ENCODE measurements around the gene PDLIM4.

PDLIM4 gene

GRCh38 chr5:132254321-132254977 is 3.0 kb upstream of the PDLIM4 start:
- no peak for DNase-seq
- Mint-ChIP-seq H3K27ac (no peak overlapping the region), H3K4me1 (ENCODE audit: low read depth) (peaks cover 3% of the 10 kb centered on the region), H3K9me3 (no peaks in the 10 kb centered on the region), H3K27me3 (peaks cover 27% of the 10 kb centered on the region), H3K36me3 (ENCODE audit: low read depth) (no peaks in the 10 kb centered on the region), H3K4me3 (no peak overlapping the region)

GRCh38 chr5:132256086-132256782 is 1.3 kb upstream of the PDLIM4 start:
- H3K4me1 Mint-ChIP-seq (ENCODE audit: low read depth): peaks cover 21% of the 10 kb centered on the region
- H3K4me3 Mint-ChIP-seq: no peak overlapping the region
- DNase-seq: peak; percentile 29
- no peaks in the 10 kb centered on the region for H3K36me3 Mint-ChIP-seq (ENCODE audit: low read depth)
- H3K27me3 Mint-ChIP-seq: peaks cover 27% of the 10 kb centered on the region
- H3K9me3 Mint-ChIP-seq: no peaks in the 10 kb centered on the region
- H3K27ac Mint-ChIP-seq: no peak overlapping the region

- no peak for DNase-seq
- Mint-ChIP-seq H3K36me3 (ENCODE audit: low read depth) (no peaks in the 10 kb centered on the region), H3K9me3 (no peaks in the 10 kb centered on the region), H3K4me1 (ENCODE audit: low read depth) (peaks cover 26% of the 10 kb centered on the region), H3K27ac (no peak overlapping the region), H3K4me3 (no peak overlapping the region), H3K27me3 (peaks cover 27% of the 10 kb centered on the region)
Measured at GRCh38 chr5:132256783-132257130, 739 bp upstream of the PDLIM4 start.

GRCh38 chr5:132258102-132259068 is 889 bp downstream of the PDLIM4 start:
- peaks cover 39% of the 10 kb centered on the region for H3K4me1 Mint-ChIP-seq (ENCODE audit: low read depth)
- H3K4me3 Mint-ChIP-seq: no peak overlapping the region
- no peaks in the 10 kb centered on the region for H3K9me3 Mint-ChIP-seq
- H3K36me3 Mint-ChIP-seq (ENCODE audit: low read depth): no peaks in the 10 kb centered on the region
- peak; percentile 31 for DNase-seq
- H3K27ac Mint-ChIP-seq: no peak overlapping the region
- H3K27me3 Mint-ChIP-seq: peaks cover 27% of the 10 kb centered on the region

- no peak overlapping the region for H3K4me3 Mint-ChIP-seq
- no peak for DNase-seq
- no peaks in the 10 kb centered on the region for H3K9me3 Mint-ChIP-seq
- no peaks in the 10 kb centered on the region for H3K36me3 Mint-ChIP-seq (ENCODE audit: low read depth)
- H3K4me1 Mint-ChIP-seq (ENCODE audit: low read depth): peaks cover 47% of the 10 kb centered on the region
- H3K27me3 Mint-ChIP-seq: peaks cover 27% of the 10 kb centered on the region
- no peak overlapping the region for H3K27ac Mint-ChIP-seq
Measured at GRCh38 chr5:132259069-132259851, 1.8 kb downstream of the PDLIM4 start.

- H3K36me3 Mint-ChIP-seq (ENCODE audit: low read depth): no peaks in the 10 kb centered on the region
- no peak for DNase-seq
- H3K4me3 Mint-ChIP-seq: no peak overlapping the region
- H3K27me3 Mint-ChIP-seq: peaks cover 27% of the 10 kb centered on the region
- H3K27ac Mint-ChIP-seq: peak overlapping the region; percentile 48
- H3K9me3 Mint-ChIP-seq: no peaks in the 10 kb centered on the region
- peaks cover 55% of the 10 kb centered on the region for H3K4me1 Mint-ChIP-seq (ENCODE audit: low read depth)
Measured at GRCh38 chr5:132260051-132260450, 2.6 kb downstream of the PDLIM4 start.

- H3K4me1 Mint-ChIP-seq (ENCODE audit: low read depth): peaks cover 56% of the 10 kb centered on the region
- H3K9me3 Mint-ChIP-seq: no peaks in the 10 kb centered on the region
- peaks cover 21% of the 10 kb centered on the region for H3K27me3 Mint-ChIP-seq
- no peak overlapping the region for H3K4me3 Mint-ChIP-seq
- peak overlapping the region; percentile 48 for H3K27ac Mint-ChIP-seq
- peak; percentile 56 for DNase-seq
- H3K36me3 Mint-ChIP-seq (ENCODE audit: low read depth): no peaks in the 10 kb centered on the region
Measured at GRCh38 chr5:132260714-132261551, 3.4 kb downstream of the PDLIM4 start.

GRCh38 chr5:132261881-132262845 is 4.7 kb downstream of the PDLIM4 start:
- Mint-ChIP-seq H3K27ac (no peak overlapping the region), H3K9me3 (no peaks in the 10 kb centered on the region), H3K4me1 (ENCODE audit: low read depth) (peaks cover 56% of the 10 kb centered on the region), H3K4me3 (no peak overlapping the region), H3K36me3 (ENCODE audit: low read depth) (no peaks in the 10 kb centered on the region), H3K27me3 (peaks cover 9% of the 10 kb centered on the region)
- DNase-seq: no peak

- peaks cover 5% of the 10 kb centered on the region for H3K27me3 Mint-ChIP-seq
- H3K9me3 Mint-ChIP-seq: no peaks in the 10 kb centered on the region
- H3K36me3 Mint-ChIP-seq (ENCODE audit: low read depth): no peaks in the 10 kb centered on the region
- H3K4me1 Mint-ChIP-seq (ENCODE audit: low read depth): peaks cover 56% of the 10 kb centered on the region
- no peak overlapping the region for H3K4me3 Mint-ChIP-seq
- no peak overlapping the region for H3K27ac Mint-ChIP-seq
- DNase-seq: no peak
Measured at GRCh38 chr5:132262882-132263547, 5.5 kb downstream of the PDLIM4 start.

GRCh38 chr5:132263548-132264261 is 6.2 kb downstream of the PDLIM4 start:
- Mint-ChIP-seq H3K27me3 (no peaks in the 10 kb centered on the region), H3K36me3 (ENCODE audit: low read depth) (no peaks in the 10 kb centered on the region), H3K27ac (peak overlapping the region; percentile 15), H3K4me1 (ENCODE audit: low read depth) (peaks cover 56% of the 10 kb centered on the region), H3K9me3 (no peaks in the 10 kb centered on the region), H3K4me3 (no peak overlapping the region)
- no peak for DNase-seq

GRCh38 chr5:132264546-132265335 is 7.2 kb downstream of the PDLIM4 start:
- H3K27ac Mint-ChIP-seq: no peak overlapping the region
- H3K27me3 Mint-ChIP-seq: no peaks in the 10 kb centered on the region
- peaks cover 50% of the 10 kb centered on the region for H3K4me1 Mint-ChIP-seq (ENCODE audit: low read depth)
- H3K9me3 Mint-ChIP-seq: no peaks in the 10 kb centered on the region
- DNase-seq: no peak
- H3K36me3 Mint-ChIP-seq (ENCODE audit: low read depth): no peaks in the 10 kb centered on the region
- no peak overlapping the region for H3K4me3 Mint-ChIP-seq

Measured in activated T-cell treated with anti-CD3 and anti-CD28 coated beads, Interleukin-2, amount 50 U/mL, for 24 hours (primary cell).